WI38 (cell line): ENCODE data around the gene LBP.

Experiments
- H3K4me3 ChIP-seq: 2 replicates; pipeline ENCODE4 v1.5.1; 2011; ENCODE audit warnings: low read depth, mild to moderate bottlenecking, control low read depth, low read length
- CTCF ChIP-seq: IDR thresholded peaks from 2 replicates; pipeline ENCODE4 v1.5.1; 2012; ENCODE audit warnings: low read depth, mild to moderate bottlenecking, control low read depth, low read length

Gene LBP

DNA sequence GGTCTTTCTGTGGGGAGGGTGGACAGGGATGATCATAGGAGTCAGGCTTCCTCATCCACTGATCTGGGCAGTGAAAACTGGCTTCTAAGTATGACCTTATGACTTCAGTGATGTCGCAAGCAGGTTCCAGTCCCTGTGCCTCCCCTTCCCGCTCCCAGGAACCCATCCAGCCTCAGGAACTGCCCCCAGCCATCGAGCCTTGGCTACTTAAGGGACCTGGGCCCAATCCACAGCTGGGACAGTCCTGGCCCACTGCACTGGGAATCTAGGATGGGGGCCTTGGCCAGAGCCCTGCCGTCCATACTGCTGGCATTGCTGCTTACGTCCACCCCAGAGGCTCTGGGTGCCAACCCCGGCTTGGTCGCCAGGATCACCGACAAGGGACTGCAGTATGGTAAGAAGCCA, at the start of gene LBP:
LBP (plus strand) TSS at position 236 of the 405 bp plus-strand sequence; CDS start at position 271, 35 bp downstream.
- H3K4me3 ChIP-seq, result no peak within 1 kb of the TSS
- TF ChIP-seq CTCF, result no peak

- TF ChIP-seq CTCF, result no peak
- H3K4me3 ChIP-seq, result no peak overlapping the region
Observed at GRCh38 chr20:38297916-38298674, 48.2 kb upstream of the LBP start.

DNA sequence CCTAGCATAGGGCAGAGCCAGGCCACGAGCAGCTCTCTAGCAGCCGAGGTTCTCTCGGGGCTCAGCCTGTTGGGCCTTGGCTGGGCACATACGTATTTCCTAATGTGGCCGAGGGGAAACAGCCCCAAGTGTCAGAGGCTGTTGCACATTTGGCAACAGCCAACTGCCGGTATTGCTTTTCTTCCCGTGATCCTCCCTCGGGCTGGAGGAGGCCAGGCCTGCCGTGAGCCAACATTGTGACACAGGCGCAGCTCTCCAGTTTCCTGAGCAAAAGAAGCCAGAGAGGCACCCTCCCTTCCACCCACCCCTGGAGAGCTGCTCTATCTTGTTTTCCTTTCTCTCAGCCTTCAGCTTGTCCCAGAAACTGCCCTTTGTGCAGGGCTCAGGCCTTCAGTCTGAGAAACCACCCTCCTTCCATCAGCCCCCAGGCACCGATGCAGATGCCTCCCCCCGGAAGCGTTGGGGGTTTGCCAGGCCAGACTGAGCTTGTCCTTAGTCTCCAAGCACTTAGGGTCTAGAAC, 47.5 kb upstream of the LBP start:
- no peak overlapping the region for H3K4me3 ChIP-seq
- TF ChIP-seq CTCF, result no peak

- TF ChIP-seq CTCF, result no peak
- no peak overlapping the region for H3K4me3 ChIP-seq
Observed at GRCh38 chr20:38299963-38300362, 46.3 kb upstream of the LBP start.

DNA sequence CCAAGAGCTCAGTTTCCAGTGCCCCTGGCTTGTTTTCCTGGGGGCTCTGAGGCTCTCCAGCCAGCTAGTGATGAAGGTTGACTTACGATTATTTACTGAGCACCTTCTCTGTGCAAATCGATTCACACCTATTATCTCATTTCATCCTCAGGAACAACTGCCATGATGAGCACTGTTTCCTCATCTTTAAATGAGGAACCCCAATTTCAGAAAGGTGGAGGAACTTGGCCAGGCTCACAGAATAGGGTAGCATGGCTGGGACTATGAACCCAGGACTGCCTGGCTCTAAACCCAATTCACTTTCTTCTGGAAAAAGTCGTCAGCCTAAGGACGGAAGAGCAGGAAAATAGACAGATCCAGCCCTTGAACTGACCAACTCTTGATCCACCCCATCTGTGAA, 45.8 kb upstream of the LBP start:
- no peak overlapping the region for H3K4me3 ChIP-seq
- no peak for TF ChIP-seq CTCF

GRCh38 chr20:38301309-38301708, 45.0 kb upstream of the LBP start:
- no peak for TF ChIP-seq CTCF
- H3K4me3 ChIP-seq, result no peak overlapping the region

DNA sequence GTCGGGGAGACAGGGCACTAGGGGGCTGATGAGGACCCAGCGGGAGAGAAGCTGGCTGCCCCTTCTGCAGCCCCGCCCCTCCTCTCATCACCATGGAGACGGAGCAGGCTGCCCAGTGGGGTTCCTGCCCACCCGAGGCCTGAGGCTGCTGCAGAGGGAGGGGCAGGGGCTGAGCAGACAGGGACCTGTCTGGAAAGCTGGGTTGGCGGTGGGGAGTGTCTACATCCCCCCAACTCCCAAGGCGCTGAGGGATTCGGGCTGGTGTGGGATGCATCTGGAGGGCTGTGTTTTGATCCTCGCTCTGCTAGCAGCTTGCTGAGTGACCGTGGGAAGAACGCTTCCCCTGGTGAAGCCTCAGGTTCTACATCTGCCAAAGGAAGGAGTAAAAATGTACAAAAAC, 43.5 kb upstream of the LBP start:
- H3K4me3 ChIP-seq, result no peak overlapping the region
- no peak for TF ChIP-seq CTCF
